Measurements from ENCODE around the gene SEC16A.

Gene SEC16A

GRCh38 chr9:136511144-136511669 lies 28.4 kb upstream of the SEC16A start:
- no peak for DNase-seq
- Histone ChIP-seq H3K27ac (no peak overlapping the region), H3K4me3 (ENCODE audit: low read depth, low read length) (no peak overlapping the region), H3K36me3 (peaks cover 93% of the 10 kb centered on the region), H3K9me3 (ENCODE audit: severe bottlenecking) (no peaks in the 10 kb centered on the region), H3K27me3 (ENCODE audit: insufficient read depth, low read depth, severe bottlenecking) (no peaks in the 10 kb centered on the region)
- TF ChIP-seq CTCF (IDR thresholded peaks at IDR 0.05; ENCODE audit: low read depth, low read length) = no peak

- Histone ChIP-seq H3K9me3 (ENCODE audit: severe bottlenecking) (no peaks in the 10 kb centered on the region), H3K36me3 (peaks cover 94% of the 10 kb centered on the region), H3K27ac (no peak overlapping the region), H3K27me3 (ENCODE audit: insufficient read depth, low read depth, severe bottlenecking) (no peaks in the 10 kb centered on the region), H3K4me3 (ENCODE audit: low read depth, low read length) (no peak overlapping the region)
- DNase-seq = no peak
- no peak for TF ChIP-seq CTCF (IDR thresholded peaks at IDR 0.05; ENCODE audit: low read depth, low read length)
These were observed 27.7 kb upstream of the SEC16A start for GRCh38 chr9:136510561-136510960.

- no peak for TF ChIP-seq CTCF (IDR thresholded peaks at IDR 0.05; ENCODE audit: low read depth, low read length)
These were observed 26.7 kb upstream of the SEC16A start for GRCh38 chr9:136509549-136509948.

GRCh38 chr9:136508729-136509500 lies 26.1 kb upstream of the SEC16A start:
- Histone ChIP-seq H3K27me3 (ENCODE audit: insufficient read depth, low read depth, severe bottlenecking) (no peaks in the 10 kb centered on the region), H3K36me3 (peaks cover 94% of the 10 kb centered on the region)
- no peak for DNase-seq

More at GRCh38 chr9:136509549-136509948, 26.7 kb upstream of the SEC16A start:
- DNase-seq = no peak
- peaks cover 94% of the 10 kb centered on the region for H3K36me3 ChIP-seq
- H3K9me3 ChIP-seq (ENCODE audit: severe bottlenecking) = no peaks in the 10 kb centered on the region
- H3K27me3 ChIP-seq (ENCODE audit: insufficient read depth, low read depth, severe bottlenecking) = no peaks in the 10 kb centered on the region
- H3K4me3 ChIP-seq (ENCODE audit: low read depth, low read length) = no peak overlapping the region
- H3K27ac ChIP-seq = no peak overlapping the region

GRCh38 chr9:136507992-136508375 lies 25.1 kb upstream of the SEC16A start:
- TF ChIP-seq CTCF (IDR thresholded peaks at IDR 0.05; ENCODE audit: low read depth, low read length) = no peak
- H3K27ac ChIP-seq = no peak overlapping the region
- no peaks in the 10 kb centered on the region for H3K9me3 ChIP-seq (ENCODE audit: severe bottlenecking)

More at GRCh38 chr9:136508729-136509500, 26.1 kb upstream of the SEC16A start:
- TF ChIP-seq CTCF (IDR thresholded peaks at IDR 0.05; ENCODE audit: low read depth, low read length) = no peak
- Histone ChIP-seq H3K4me3 (ENCODE audit: low read depth, low read length) (no peak overlapping the region), H3K27ac (no peak overlapping the region), H3K9me3 (ENCODE audit: severe bottlenecking) (no peaks in the 10 kb centered on the region)

More at GRCh38 chr9:136507992-136508375, 25.1 kb upstream of the SEC16A start:
- DNase-seq = no peak
- Histone ChIP-seq H3K4me3 (ENCODE audit: low read depth, low read length) (no peak overlapping the region), H3K36me3 (peaks cover 94% of the 10 kb centered on the region), H3K27me3 (ENCODE audit: insufficient read depth, low read depth, severe bottlenecking) (no peaks in the 10 kb centered on the region)

Data from WERI-Rb-1 (cell line).